GM12878 (cell line): ENCODE measurements around the gene PTBP3. TPM values are rescaled to one million over a fixed set of nuclear protein-coding genes. Genes with fewer than 3 reads are reported as not detected.

Source experiments
- ATAC-seq: fragments of 200-7000 bp; cut with Tn5 transposase; 3 replicates; pipeline ENCODE4 v1.9.1; 2020; ENCODE audit warnings: mild to moderate bottlenecking, moderate library complexity
- BruUV-seq: library from RNA; stranded (reverse); fragments of 400-500 nt; replicated peaks from 2 replicates; lab custom pipeline; 2021; lab: Mats Ljungman, UMichigan
- CTCF ChIA-PET: fragments of 300-600 bp; sonication (Branson Sonifier 250); formaldehyde crosslinking; extraction: SDS; loops from one replicate; lab custom pipeline; 2021; ENCODE audit warnings: inconsistent platforms; lab: Yijun Ruan, JAX
- POLR2A ChIA-PET: fragments of 350-600 bp; formaldehyde crosslinking; extraction: SDS; loops from one replicate; lab custom pipeline; 2021; ENCODE audit warnings: inconsistent platforms; lab: Charles Lee
- RAD21 ChIA-PET: fragments of 300-600 bp; sonication (Branson Sonifier 250); formaldehyde crosslinking; loops from one replicate; lab custom pipeline; 2023; ENCODE audit warnings: antibody characterized with exemption; ENCODE audit not compliant: unreplicated experiment; lab: Charles Lee
- SMC1A ChIA-PET: fragments of 300-600 bp; sonication (Branson Sonifier 250); formaldehyde crosslinking; loops from one replicate; lab custom pipeline; 2023; ENCODE audit not compliant: unreplicated experiment, uncharacterized antibody; lab: Charles Lee
- DNase-seq: peaks from one replicate; pipeline ENCODE4 v3.0.0-alpha.2; 2011; ENCODE audit warnings: low read depth, low spot score
- FAIRE-seq: peaks from 3 replicates; lab custom pipeline; 2011; peaks lifted over from hg19 to GRCh38; lab: Jason Lieb, UNC
- H2AFZ ChIP-seq: 2 replicates; pipeline ENCODE4 v1.6.0; 2011; ENCODE audit warnings: low read depth, low read length, control low read depth; ENCODE audit not compliant: control insufficient read depth
- H3K27ac ChIP-seq: 2 replicates; pipeline ENCODE4 v1.5.1; 2011; ENCODE audit warnings: control low read depth; ENCODE audit not compliant: control insufficient read depth, insufficient read depth
- H3K27me3 ChIP-seq, 2 experiments: replicated peaks in 1 of 2; 2 replicates each; pipeline versions ENCODE4 v1.6.0 to v1.6.1; 2011; ENCODE audit warnings: low read length in 1 of 2; ENCODE audit not compliant: control insufficient read depth in 2 of 2, insufficient read depth in 2 of 2
- H3K36me3 ChIP-seq, 2 experiments: 2 replicates each; pipeline ENCODE4 v1.5.1; 2011; ENCODE audit warnings: low read length in 1 of 2; ENCODE audit not compliant: control insufficient read depth in 2 of 2, insufficient read depth in 2 of 2
- H3K4me1 ChIP-seq: 2 replicates; pipeline ENCODE4 v1.6.1; 2011; ENCODE audit warnings: mild to moderate bottlenecking, low read length, moderate library complexity, mixed read lengths; ENCODE audit not compliant: control insufficient read depth, insufficient read depth
- H3K4me2 ChIP-seq: 2 replicates; pipeline ENCODE4 v1.6.0; 2011; ENCODE audit warnings: control low read depth; ENCODE audit not compliant: control insufficient read depth, insufficient read depth
- H3K4me3 ChIP-seq: fragments of 200-600 bp; sonication (generic); 2 replicates; pipeline ENCODE4 v1.5.1; 2016
- H3K79me2 ChIP-seq: 2 replicates; pipeline ENCODE4 v1.6.0; 2011; ENCODE audit warnings: low read length; ENCODE audit not compliant: control insufficient read depth, insufficient read depth
- H3K9ac ChIP-seq: 2 replicates; pipeline ENCODE4 v1.8.0; 2011; ENCODE audit warnings: low read length, control low read depth, mixed read lengths; ENCODE audit not compliant: control insufficient read depth, insufficient read depth
- H3K9me3 ChIP-seq: replicated peaks from 3 replicates; pipeline ENCODE4 v1.5.1; 2011; ENCODE audit warnings: mild to moderate bottlenecking, low read length; ENCODE audit not compliant: control insufficient read depth, insufficient read depth
- H4K20me1 ChIP-seq: 2 replicates; pipeline ENCODE4 v1.6.0; 2011; ENCODE audit not compliant: control insufficient read depth, insufficient read depth
- CREM ChIP-seq: IDR thresholded peaks from 2 replicates; pipeline ENCODE4 v1.6.1; 2014; ENCODE audit warnings: antibody characterized with exemption, low read depth
- ESRRA ChIP-seq: IDR thresholded peaks from 2 replicates; pipeline ENCODE4 v1.6.1; 2012; ENCODE audit warnings: mild to moderate bottlenecking, low read length, improper control_type of control experiment
- HDAC6 ChIP-seq: fragments of 200-600 bp; sonication (generic); IDR thresholded peaks from one replicate; pipeline ENCODE4 v1.8.0; 2017; ENCODE audit warnings: antibody characterized with exemption; ENCODE audit not compliant: unreplicated experiment
- POLR2AphosphoS2 ChIP-seq: IDR thresholded peaks from 2 replicates; pipeline ENCODE4 v1.6.1; 2011; ENCODE audit warnings: low read depth, mild to moderate bottlenecking, low read length, improper control_type of control experiment, moderate library complexity
- WGBS: methylation state at CpG from one replicate; pipeline ENCODE4 v1.1.6; 2016; ENCODE audit warnings: low lambda C conversion rate; ENCODE audit not compliant: insufficient replicate concordance, insufficient coverage; ENCODE audit errors: missing lambda C conversion rate; 5-methylcytosine and 5-hydroxymethylcytosine counted together
- in situ Hi-C: fragments of 300-500 bp; cut with MboI; formaldehyde crosslinking; loops from 9 replicates; pipeline ENCODE4 v1.14.3; 2018; ENCODE audit warnings: mixed read lengths
- intact Hi-C: fragments of 100-400 bp; cut with micrococcal nuclease; formaldehyde crosslinking; loops from one replicate; pipeline ENCODE4 v1.14.2; 2022; ENCODE audit not compliant: unreplicated experiment
- polyA plus RNA-seq, 11 experiments: library from polyadenylated mRNA; depleted of rRNA in 4 of 11; unstranded in 6 of 11; stranded (reverse) in 5 of 11; fragments of >200 nt; fragmentation: Nextera tagmentation in 4 of 11; fragmentation: Illumina TruSeq in 1 of 11; extraction: Ambion mirVana in 4 of 11; extraction: Trizol in 1 of 11; gene quantifications; 1 replicate in 1 of 11; 2 replicates in 10 of 11; pipeline versions ENCODE4 v1.2.1 to v1.2.3, GENCODE V29; 2011 to 2016; ENCODE audit warnings: inconsistent platforms in 2 of 11, missing spikeins in 2 of 11, low read depth in 1 of 11
- total RNA-seq, 4 experiments: library from RNA; depleted of rRNA in 3 of 4; stranded (reverse); fragments of >200 nt in 3 of 4; fragmentation: Illumina TruSeq in 1 of 4; extraction: Trizol in 1 of 4; gene quantifications; 2 replicates each; pipeline versions ENCODE4 v1.2.1 to v1.2.3, GENCODE V29; 2013 to 2021
- TF ChIP-seq, protein P1 (sequence below), 3 experiments: IDR thresholded peaks in 2 of 3; conservative IDR thresholded peaks in 1 of 3; 2 replicates each; pipeline ENCODE4 v1.5.1; 2011; ENCODE audit warnings: low read depth in 3 of 3, low read length in 3 of 3, mild to moderate bottlenecking in 3 of 3, control low read depth in 2 of 3, moderate library complexity in 2 of 3, inconsistent platforms in 1 of 3, mixed read lengths in 1 of 3; ENCODE audit not compliant: control insufficient read depth in 2 of 3, insufficient read depth in 1 of 3; ENCODE audit errors: extremely low read depth in 1 of 3

The PTBP3 gene
- total and polyA plus RNA-seq, 10 of the 15 experiments (the other 5 are each of a cell fraction or from before 2014, with no cell fraction given): 12.5 to 104 (median 52.7) TPM

DNA sequence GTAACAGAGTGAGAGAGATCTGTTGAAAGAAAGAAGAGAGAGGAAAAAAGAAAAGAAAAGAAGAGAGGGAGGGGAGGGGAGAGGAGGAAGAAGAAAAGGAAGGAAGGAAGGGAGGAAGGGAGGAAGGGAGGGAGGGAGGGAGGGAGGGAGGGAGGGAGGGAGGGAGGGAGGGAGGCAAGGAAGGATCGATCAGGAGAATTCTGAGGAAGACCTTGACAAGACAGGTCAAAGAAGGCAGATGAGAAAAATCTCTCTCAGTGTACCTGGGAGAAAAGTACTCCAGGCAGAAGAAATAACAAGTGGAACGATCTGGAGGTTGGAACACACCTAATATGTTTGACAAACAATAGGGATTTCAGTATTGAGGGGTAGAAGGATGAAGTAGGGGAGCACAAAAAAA is 93.7 kb downstream of the PTBP3 start (continued):
- TF ChIP-seq, protein P1, sequence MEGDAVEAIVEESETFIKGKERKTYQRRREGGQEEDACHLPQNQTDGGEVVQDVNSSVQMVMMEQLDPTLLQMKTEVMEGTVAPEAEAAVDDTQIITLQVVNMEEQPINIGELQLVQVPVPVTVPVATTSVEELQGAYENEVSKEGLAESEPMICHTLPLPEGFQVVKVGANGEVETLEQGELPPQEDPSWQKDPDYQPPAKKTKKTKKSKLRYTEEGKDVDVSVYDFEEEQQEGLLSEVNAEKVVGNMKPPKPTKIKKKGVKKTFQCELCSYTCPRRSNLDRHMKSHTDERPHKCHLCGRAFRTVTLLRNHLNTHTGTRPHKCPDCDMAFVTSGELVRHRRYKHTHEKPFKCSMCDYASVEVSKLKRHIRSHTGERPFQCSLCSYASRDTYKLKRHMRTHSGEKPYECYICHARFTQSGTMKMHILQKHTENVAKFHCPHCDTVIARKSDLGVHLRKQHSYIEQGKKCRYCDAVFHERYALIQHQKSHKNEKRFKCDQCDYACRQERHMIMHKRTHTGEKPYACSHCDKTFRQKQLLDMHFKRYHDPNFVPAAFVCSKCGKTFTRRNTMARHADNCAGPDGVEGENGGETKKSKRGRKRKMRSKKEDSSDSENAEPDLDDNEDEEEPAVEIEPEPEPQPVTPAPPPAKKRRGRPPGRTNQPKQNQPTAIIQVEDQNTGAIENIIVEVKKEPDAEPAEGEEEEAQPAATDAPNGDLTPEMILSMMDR (IDR thresholded peaks at IDR 0.05 in 2 of 3, conservative IDR thresholded peaks at IDR 0.05 in 1 of 3; ENCODE audit: control insufficient read depth in 2 of 3, extremely low read depth in 1 of 3, insufficient read depth in 1 of 3, low read depth in 3 of 3, low read length in 3 of 3): no peak
- TF ChIP-seq POLR2AphosphoS2: no peak

DNA sequence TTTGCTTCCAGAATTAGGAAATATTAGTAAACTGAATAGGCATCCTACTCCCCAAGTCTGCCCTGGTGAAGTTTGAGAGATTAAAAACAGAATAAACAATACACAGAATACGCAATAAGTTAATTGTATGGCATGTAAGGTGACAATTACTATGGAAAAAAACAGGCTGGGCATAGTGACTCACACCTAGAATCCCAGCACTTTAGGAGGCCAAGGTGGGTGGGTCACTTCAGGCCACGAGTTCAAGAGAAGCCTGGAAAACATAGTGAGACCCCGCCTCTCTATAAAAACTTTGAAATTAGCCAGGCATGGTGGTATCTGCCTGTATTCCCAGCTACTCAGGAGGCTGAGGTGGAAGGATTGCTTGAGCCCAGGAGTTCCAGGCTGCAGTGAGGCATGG is 94.1 kb downstream of the PTBP3 start:
- TF ChIP-seq CREM (no peak), HDAC6 (no peak), ESRRA (no peak)
- TF ChIP-seq, all 136 proteins: peak for 0
- RAD21 ChIA-PET: no interaction called here
- no peak for FAIRE-seq

More for the DNA sequence above, 94.1 kb downstream of the PTBP3 start:
- no peaks in the 10 kb centered on the region for H3K4me1 ChIP-seq
- H3K79me2 ChIP-seq: no peaks in the 10 kb centered on the region
- no peak overlapping the region for H3K4me3 ChIP-seq
- intact Hi-C loops: no loop called here
- H3K27me3 ChIP-seq: no peaks in the 10 kb centered on the region
- no peak overlapping the region for H3K4me2 ChIP-seq
- ChIA-PET SMC1A (interaction anchor here (1.5 kb wide), 1 partner anchor 20 kb away, joined by 6 read pairs; no protein-coding TSS in a partner anchor), POLR2A (no interaction called here), CTCF (no interaction called here)
- DNase-seq: no peak
- H3K9me3 ChIP-seq: no peaks in the 10 kb centered on the region; the same call in 1 of the 3 replicates
- H4K20me1 ChIP-seq: no peaks in the 10 kb centered on the region
- 65% methylated on average over 3 of the region's 3 CpGs for WGBS
- no peak for ATAC-seq
- peaks cover 0 to 5% of the 10 kb centered on the region in 2 experiments; a peak in 1 of 4 replicates for H3K36me3 ChIP-seq
- no peak overlapping the region for H2AFZ ChIP-seq
- H3K9ac ChIP-seq: no peak overlapping the region
- no TSS peak for BruUV-seq
- H3K27ac ChIP-seq: no peak overlapping the region
- in situ Hi-C loops: no loop called here
